HepG2 (cell line): ENCODE measurements around the gene SPRED2. TPM values are rescaled to one million over a fixed set of nuclear protein-coding genes. Genes with fewer than 3 reads are reported as not detected.

Experiments used
- ATRX ChIP-seq: sonication (generic); formaldehyde crosslinking; IDR thresholded peaks from 2 replicates; pipeline ENCODE4 v1.4.0; 2020; ENCODE audit warnings: missing genetic modification reagents, borderline replicate concordance
- DRAP1 ChIP-seq: IDR thresholded peaks from 2 replicates; pipeline ENCODE4 v1.6.1; 2016; ENCODE audit warnings: missing genetic modification reagents, missing compliant biosample characterization
- FOXP1 ChIP-seq, 2 experiments: fragments of 450-650 bp in 1 of 2; IDR thresholded peaks; 2 replicates each; pipeline ENCODE4 v1.6.1; 2017 to 2018; ENCODE audit warnings: antibody characterized with exemption in 1 of 2
- HMG20A ChIP-seq: IDR thresholded peaks from 2 replicates; pipeline ENCODE4 v1.6.1; 2016; ENCODE audit warnings: borderline replicate concordance
- IRX3 ChIP-seq: sonication (generic); formaldehyde crosslinking; IDR thresholded peaks from 2 replicates; pipeline ENCODE4 v1.8.1; 2023; ENCODE audit warnings: mild to moderate bottlenecking, low read depth, missing genetic modification reagents, borderline replicate concordance
- JUNB ChIP-seq: sonication (generic); formaldehyde crosslinking; IDR thresholded peaks from 2 replicates; pipeline ENCODE4 v1.8.0; 2022; ENCODE audit warnings: missing genetic modification reagents, mild to moderate bottlenecking, borderline replicate concordance
- NAIF1 ChIP-seq: sonication (generic); formaldehyde crosslinking; IDR thresholded peaks from 2 replicates; pipeline ENCODE4 v1.5.0; 2020; ENCODE audit warnings: mild to moderate bottlenecking, missing genetic modification reagents, borderline replicate concordance
- NFE2L2 ChIP-seq: fragments of 150-350 bp; IDR thresholded peaks from 2 replicates; pipeline ENCODE4 v1.6.1; 2014; ENCODE audit warnings: low read length
- RARG ChIP-seq: sonication (generic); formaldehyde crosslinking; IDR thresholded peaks from 2 replicates; pipeline ENCODE4 v1.4.0; 2020; ENCODE audit warnings: low read depth, mild to moderate bottlenecking, missing genetic modification reagents
- TRAFD1 ChIP-seq: sonication (generic); formaldehyde crosslinking; IDR thresholded peaks from 2 replicates; pipeline ENCODE4 v1.5.1; 2020; ENCODE audit warnings: missing genetic modification reagents, mild to moderate bottlenecking, borderline replicate concordance
- ZNF512B ChIP-seq: sonication (generic); formaldehyde crosslinking; IDR thresholded peaks from 2 replicates; pipeline ENCODE4 v1.5.1; 2020; ENCODE audit warnings: missing genetic modification reagents, mild to moderate bottlenecking, borderline replicate concordance
- ZNF687 ChIP-seq: sonication (generic); formaldehyde crosslinking; IDR thresholded peaks from 2 replicates; pipeline ENCODE4 v1.5.1; 2020; ENCODE audit warnings: mild to moderate bottlenecking, missing genetic modification reagents, moderate library complexity
- ZNF703 ChIP-seq: sonication (generic); formaldehyde crosslinking; IDR thresholded peaks from 2 replicates; pipeline ENCODE4 v1.5.1; 2020; ENCODE audit warnings: missing genetic modification reagents, mild to moderate bottlenecking, moderate library complexity, borderline replicate concordance
- polyA plus RNA-seq, 8 experiments: library from polyadenylated mRNA; depleted of rRNA in 3 of 8; stranded (reverse) in 7 of 8; unstranded in 1 of 8; fragments of >200 nt; fragmentation: Illumina TruSeq in 4 of 8; extraction: Trizol in 4 of 8; gene quantifications; 2 replicates each; pipeline versions ENCODE4 v1.2.1 to v1.2.3, GENCODE V29; 2011 to 2016; ENCODE audit warnings: low read depth in 4 of 8, missing spikeins in 1 of 8, mixed read lengths in 1 of 8; ENCODE audit not compliant: insufficient read depth in 1 of 8
- total RNA-seq, 5 experiments: library from RNA; depleted of rRNA; stranded (reverse); fragments of >200 nt; fragmentation: Illumina TruSeq; extraction: Trizol; gene quantifications; 2 replicates each; pipeline ENCODE4 v1.2.3, GENCODE V29; 2016; ENCODE audit warnings: low read depth in 1 of 5
- TF ChIP-seq, protein P1 (sequence below): sonication (generic); formaldehyde crosslinking; IDR thresholded peaks from 2 replicates; pipeline ENCODE4 v1.4.0; 2020; ENCODE audit warnings: mild to moderate bottlenecking, missing genetic modification reagents
- TF ChIP-seq, protein P2 (sequence below): IDR thresholded peaks from 2 replicates; pipeline ENCODE4 v1.6.1; 2016

Gene SPRED2
- total and polyA plus RNA-seq, 2 of the 13 experiments (the other 11 are each of a cell fraction or from before 2014, with no cell fraction given), result 13.0 to 37.0 TPM

DNA sequence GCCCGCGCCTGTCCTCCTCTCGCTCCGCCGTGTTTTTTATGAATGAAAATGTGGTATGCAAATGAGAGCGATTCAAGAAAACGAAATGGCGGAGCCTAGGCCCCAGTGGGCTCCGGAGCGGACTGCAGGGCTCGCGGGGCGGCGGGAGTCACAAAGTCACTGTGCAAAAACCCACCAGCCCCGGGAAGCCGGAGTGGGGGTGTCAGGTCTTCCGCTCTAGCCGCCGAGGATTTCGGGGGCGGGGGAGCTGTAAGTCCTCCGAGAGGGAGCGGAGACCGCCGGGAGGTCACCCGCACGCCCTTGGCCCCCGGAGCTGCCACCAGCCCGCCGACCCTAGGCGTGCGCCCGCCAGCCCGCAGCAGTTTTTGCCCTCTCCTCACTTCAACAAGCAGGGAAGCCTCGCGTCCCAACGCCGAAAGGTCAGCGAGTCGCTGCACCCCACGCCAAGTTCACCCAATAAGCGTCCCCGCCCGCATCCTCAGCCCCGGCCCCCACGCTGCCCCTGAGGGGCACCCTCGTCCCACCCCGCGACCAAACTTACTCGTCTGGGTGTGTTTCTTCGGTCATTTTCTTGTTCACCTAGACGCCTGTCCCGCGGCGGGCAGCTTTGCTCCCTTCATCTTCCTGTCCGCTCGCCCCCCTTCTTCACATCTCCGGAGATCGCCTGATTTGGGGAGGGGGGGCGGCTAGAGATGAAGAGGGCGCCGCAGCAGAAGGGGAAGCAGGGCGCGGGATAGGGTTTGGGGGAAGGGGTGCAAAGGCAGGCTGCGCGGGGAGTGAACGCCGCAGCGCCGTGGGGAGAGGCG, 775 bp downstream of the SPRED2 start (continued):
- TF ChIP-seq ZNF687 (CRISPR knock-in tag) (peak; percentile 48), TRAFD1 (CRISPR knock-in tag) (no peak), NFE2L2 (no peak), ATRX (CRISPR knock-in tag) (no peak), DRAP1 (CRISPR knock-in tag) (no peak), ZNF703 (CRISPR knock-in tag) (no peak), ZNF512B (no peak), IRX3 (no peak), HMG20A (CRISPR knock-in tag) (no peak), FOXP1 (IDR thresholded peaks at IDR 0.05) (no peak), FOXP1 (CRISPR knock-in tag; IDR thresholded peaks at IDR 0.05) (no peak), RARG (CRISPR knock-in tag) (no peak), JUNB (CRISPR knock-in tag) (no peak), NAIF1 (CRISPR knock-in tag) (no peak)
- TF ChIP-seq, protein P1, sequence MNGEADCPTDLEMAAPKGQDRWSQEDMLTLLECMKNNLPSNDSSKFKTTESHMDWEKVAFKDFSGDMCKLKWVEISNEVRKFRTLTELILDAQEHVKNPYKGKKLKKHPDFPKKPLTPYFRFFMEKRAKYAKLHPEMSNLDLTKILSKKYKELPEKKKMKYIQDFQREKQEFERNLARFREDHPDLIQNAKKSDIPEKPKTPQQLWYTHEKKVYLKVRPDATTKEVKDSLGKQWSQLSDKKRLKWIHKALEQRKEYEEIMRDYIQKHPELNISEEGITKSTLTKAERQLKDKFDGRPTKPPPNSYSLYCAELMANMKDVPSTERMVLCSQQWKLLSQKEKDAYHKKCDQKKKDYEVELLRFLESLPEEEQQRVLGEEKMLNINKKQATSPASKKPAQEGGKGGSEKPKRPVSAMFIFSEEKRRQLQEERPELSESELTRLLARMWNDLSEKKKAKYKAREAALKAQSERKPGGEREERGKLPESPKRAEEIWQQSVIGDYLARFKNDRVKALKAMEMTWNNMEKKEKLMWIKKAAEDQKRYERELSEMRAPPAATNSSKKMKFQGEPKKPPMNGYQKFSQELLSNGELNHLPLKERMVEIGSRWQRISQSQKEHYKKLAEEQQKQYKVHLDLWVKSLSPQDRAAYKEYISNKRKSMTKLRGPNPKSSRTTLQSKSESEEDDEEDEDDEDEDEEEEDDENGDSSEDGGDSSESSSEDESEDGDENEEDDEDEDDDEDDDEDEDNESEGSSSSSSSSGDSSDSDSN (CRISPR knock-in tag), result 0 out of 2 replicates have a peak, but pooled peaks have one; percentile 26
- TF ChIP-seq, protein P2, sequence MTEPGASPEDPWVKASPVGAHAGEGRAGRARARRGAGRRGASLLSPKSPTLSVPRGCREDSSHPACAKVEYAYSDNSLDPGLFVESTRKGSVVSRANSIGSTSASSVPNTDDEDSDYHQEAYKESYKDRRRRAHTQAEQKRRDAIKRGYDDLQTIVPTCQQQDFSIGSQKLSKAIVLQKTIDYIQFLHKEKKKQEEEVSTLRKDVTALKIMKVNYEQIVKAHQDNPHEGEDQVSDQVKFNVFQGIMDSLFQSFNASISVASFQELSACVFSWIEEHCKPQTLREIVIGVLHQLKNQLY (CRISPR knock-in tag), result no peak
